ENCODE data around the gene SF3B2.
A peak's percentile ranks its signal among the peaks of the same experiment; 100 is the strongest.

SF3B2 gene

DNA sequence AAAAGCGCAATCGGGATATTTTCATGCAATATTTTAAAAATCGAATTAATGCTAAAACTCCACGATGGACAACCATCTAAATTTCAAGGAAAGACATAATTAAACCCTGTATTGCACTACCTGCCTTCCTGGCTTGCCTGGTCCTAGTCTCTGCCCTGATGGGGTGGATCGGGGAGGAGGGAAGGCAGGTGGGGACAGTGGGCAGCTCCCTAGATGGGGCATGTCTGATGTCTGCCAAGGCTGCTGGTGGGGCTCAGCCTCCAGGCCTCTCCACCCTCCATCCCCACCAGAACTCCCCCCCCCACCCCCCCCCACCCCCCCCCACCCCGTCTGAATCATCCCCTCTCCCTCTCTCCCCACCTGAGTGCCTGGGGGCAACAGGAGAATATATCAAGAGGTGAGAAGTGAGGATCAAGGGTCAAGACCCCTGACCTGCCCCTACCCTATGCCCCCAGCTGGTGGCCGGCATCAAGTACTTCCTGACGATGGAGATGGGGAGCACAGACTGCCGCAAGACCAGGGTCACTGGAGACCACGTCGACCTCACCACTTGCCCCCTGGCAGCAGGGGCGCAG, 39.7 kb upstream of the SF3B2 start:
- POLR2A ChIA-PET, result no interaction called here
- WGBS (ENCODE audit: insufficient coverage), result 67% methylated on average over 6 of the region's 12 CpGs
- no peaks in the 10 kb centered on the region for H3K36me3 ChIP-seq (ENCODE audit: control insufficient read depth in 4 of 4, insufficient read depth in 4 of 4, low read length in 3 of 4)
- peak overlapping the region in 1 of 7 experiments; percentile 42 for H3K4me3 ChIP-seq (ENCODE audit: control insufficient read depth in 1 of 7, extremely low read depth in 1 of 7, insufficient read depth in 4 of 7, low read depth in 2 of 7, low read length in 6 of 7)
- H3K27ac ChIP-seq (ENCODE audit: insufficient read depth in 1 of 2, low read depth in 1 of 2, low read length in 2 of 2, poor library complexity in 1 of 2, severe bottlenecking in 2 of 2), result no peak overlapping the region
- peaks cover 0 to 31% (median 10%) of the 10 kb centered on the region in 5 experiments for H3K27me3 ChIP-seq (replicated peaks in 2 of 5; ENCODE audit: control insufficient read depth in 4 of 5, insufficient read depth in 5 of 5, low read length in 4 of 5)
- DNase-seq, result no peak
- peaks cover 0 to 21% (median 17%) of the 10 kb centered on the region in 4 experiments for H3K4me1 ChIP-seq (ENCODE audit: control extremely low read depth in 1 of 4, control insufficient read depth in 4 of 4, insufficient read depth in 4 of 4, low read length in 3 of 4)
- CTCF ChIA-PET, result interaction anchor here (1.2 to 2.5 kb wide), 5 partner anchors 9 to 33 kb away, joined by 3 to 10 read pairs (median 7); partner anchors contain the start of gene BANF1
- H3K9me3 ChIP-seq (ENCODE audit: control extremely low read depth in 1 of 5, control insufficient read depth in 4 of 5, insufficient read depth in 2 of 5, low read depth in 1 of 5, low read length in 4 of 5), result no peaks in the 10 kb centered on the region

GRCh38 chr11:66012946-66013761, 39.0 kb upstream of the SF3B2 start:
- POLR2A ChIA-PET, result no interaction called here
- CTCF ChIA-PET, result interaction anchor here (1.4 to 2.5 kb wide), 4 partner anchors 9 to 33 kb away, joined by 3 to 10 read pairs (median 7); partner anchors contain the start of gene BANF1
- peak overlapping the region in 1 of 7 experiments; percentile 14 for H3K4me3 ChIP-seq (ENCODE audit: control insufficient read depth in 1 of 7, extremely low read depth in 1 of 7, insufficient read depth in 4 of 7, low read depth in 2 of 7, low read length in 6 of 7)
- 26% methylated on average over 10 of the region's 12 CpGs for WGBS (ENCODE audit: insufficient coverage)
- no peak overlapping the region for H3K27ac ChIP-seq (ENCODE audit: insufficient read depth in 1 of 2, low read depth in 1 of 2, low read length in 2 of 2, poor library complexity in 1 of 2, severe bottlenecking in 2 of 2)
- H3K27me3 ChIP-seq (replicated peaks in 2 of 5; ENCODE audit: control insufficient read depth in 4 of 5, insufficient read depth in 5 of 5, low read length in 4 of 5), result peaks cover 0 to 31% (median 10%) of the 10 kb centered on the region in 5 experiments
- H3K4me1 ChIP-seq (ENCODE audit: control extremely low read depth in 1 of 4, control insufficient read depth in 4 of 4, insufficient read depth in 4 of 4, low read length in 3 of 4), result peaks cover 0 to 21% (median 17%) of the 10 kb centered on the region in 4 experiments
- no peaks in the 10 kb centered on the region for H3K9me3 ChIP-seq (ENCODE audit: control extremely low read depth in 1 of 5, control insufficient read depth in 4 of 5, insufficient read depth in 2 of 5, low read depth in 1 of 5, low read length in 4 of 5)
- no peaks in the 10 kb centered on the region for H3K36me3 ChIP-seq (ENCODE audit: control insufficient read depth in 4 of 4, insufficient read depth in 4 of 4, low read length in 3 of 4)
- peak in 2 of 3 donors; percentile 46 to 52 for DNase-seq

DNA sequence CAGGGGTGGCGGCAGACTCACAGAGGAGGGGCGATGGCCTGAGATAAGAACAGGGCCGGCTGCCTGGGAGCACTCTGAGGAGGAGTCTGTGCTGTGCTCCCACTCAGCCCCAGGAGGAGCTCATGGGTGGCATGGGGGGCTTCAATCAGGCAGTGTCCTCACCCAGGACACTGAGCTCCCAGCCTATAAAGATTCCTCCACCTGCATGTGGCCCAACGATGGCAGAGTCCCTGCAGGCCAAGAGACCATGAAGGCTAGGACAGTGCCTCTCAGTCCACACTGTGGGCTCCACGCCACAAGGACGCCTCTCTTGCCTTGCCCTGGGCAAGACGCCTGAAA, 38.4 kb upstream of the SF3B2 start:
- CTCF ChIA-PET, result interaction anchor here (1.4 to 2.5 kb wide), 3 partner anchors 9 to 32 kb away, joined by 3 to 10 read pairs (median 7); no protein-coding TSS in a partner anchor
- H3K36me3 ChIP-seq (ENCODE audit: control insufficient read depth in 4 of 4, insufficient read depth in 4 of 4, low read length in 3 of 4), result no peaks in the 10 kb centered on the region
- H3K27me3 ChIP-seq (replicated peaks in 2 of 5; ENCODE audit: control insufficient read depth in 4 of 5, insufficient read depth in 5 of 5, low read length in 4 of 5), result peaks cover 0 to 31% (median 10%) of the 10 kb centered on the region in 5 experiments
- H3K4me3 ChIP-seq (ENCODE audit: control insufficient read depth in 1 of 7, extremely low read depth in 1 of 7, insufficient read depth in 4 of 7, low read depth in 2 of 7, low read length in 6 of 7), result no peak overlapping the region
- no peak overlapping the region for H3K27ac ChIP-seq (ENCODE audit: insufficient read depth in 1 of 2, low read depth in 1 of 2, low read length in 2 of 2, poor library complexity in 1 of 2, severe bottlenecking in 2 of 2)
- H3K9me3 ChIP-seq (ENCODE audit: control extremely low read depth in 1 of 5, control insufficient read depth in 4 of 5, insufficient read depth in 2 of 5, low read depth in 1 of 5, low read length in 4 of 5), result no peaks in the 10 kb centered on the region
- H3K4me1 ChIP-seq (ENCODE audit: control extremely low read depth in 1 of 4, control insufficient read depth in 4 of 4, insufficient read depth in 4 of 4, low read length in 3 of 4), result peaks cover 0 to 20% (median 17%) of the 10 kb centered on the region in 4 experiments
- 93% methylated on average over 7 of the region's 7 CpGs for WGBS (ENCODE audit: insufficient coverage)
- POLR2A ChIA-PET, result no interaction called here
- DNase-seq, result no peak

DNA sequence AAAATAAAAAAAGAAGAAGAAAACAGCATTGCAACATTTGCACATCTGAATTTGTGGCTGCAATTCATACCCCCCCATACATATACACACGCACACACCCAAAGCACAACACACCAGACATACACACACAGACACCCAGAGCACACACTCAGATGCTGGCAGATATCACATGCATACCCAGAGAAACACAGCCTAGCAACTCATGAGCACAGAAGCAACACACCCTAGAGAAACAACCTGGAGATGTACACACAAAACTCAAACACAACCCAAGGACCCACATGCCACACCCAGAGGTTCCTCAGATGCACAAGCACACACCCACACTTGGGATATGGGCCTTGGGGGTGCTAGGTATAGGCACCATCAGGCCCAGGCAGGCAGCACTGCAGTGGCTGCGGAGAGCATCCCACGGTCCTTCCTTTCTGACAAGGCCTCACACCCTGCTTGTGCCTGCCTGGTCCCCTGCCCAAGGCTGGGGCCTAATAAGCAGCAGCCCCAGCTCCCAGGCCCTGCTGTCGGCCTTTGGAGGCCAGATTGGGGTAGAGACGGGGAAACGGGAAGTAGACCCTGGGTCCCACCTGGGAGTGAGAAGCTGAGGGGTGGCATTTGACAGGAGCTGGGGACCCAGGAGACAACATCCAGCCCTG, 37.2 kb upstream of the SF3B2 start:
- no peaks in the 10 kb centered on the region for H3K36me3 ChIP-seq (ENCODE audit: control insufficient read depth in 4 of 4, insufficient read depth in 4 of 4, low read length in 3 of 4)
- POLR2A ChIA-PET, result no interaction called here
- H3K4me3 ChIP-seq (ENCODE audit: control insufficient read depth in 1 of 7, extremely low read depth in 1 of 7, insufficient read depth in 4 of 7, low read depth in 2 of 7, low read length in 6 of 7), result no peak overlapping the region
- no peaks in the 10 kb centered on the region for H3K9me3 ChIP-seq (ENCODE audit: control extremely low read depth in 1 of 5, control insufficient read depth in 4 of 5, insufficient read depth in 2 of 5, low read depth in 1 of 5, low read length in 4 of 5)
- CTCF ChIA-PET, result interaction anchor here (1.1 kb wide), 1 partner anchor 24 kb away, joined by 3 read pairs; no protein-coding TSS in a partner anchor
- no peak for DNase-seq
- H3K27me3 ChIP-seq (replicated peaks in 2 of 5; ENCODE audit: control insufficient read depth in 4 of 5, insufficient read depth in 5 of 5, low read length in 4 of 5), result peaks cover 0 to 31% (median 10%) of the 10 kb centered on the region in 5 experiments
- WGBS (ENCODE audit: insufficient coverage), result 93% methylated on average over 6 of the region's 6 CpGs
- no peak overlapping the region for H3K27ac ChIP-seq (ENCODE audit: insufficient read depth in 1 of 2, low read depth in 1 of 2, low read length in 2 of 2, poor library complexity in 1 of 2, severe bottlenecking in 2 of 2)
- peaks cover 0 to 20% (median 16%) of the 10 kb centered on the region in 4 experiments for H3K4me1 ChIP-seq (ENCODE audit: control extremely low read depth in 1 of 4, control insufficient read depth in 4 of 4, insufficient read depth in 4 of 4, low read length in 3 of 4)

DNA sequence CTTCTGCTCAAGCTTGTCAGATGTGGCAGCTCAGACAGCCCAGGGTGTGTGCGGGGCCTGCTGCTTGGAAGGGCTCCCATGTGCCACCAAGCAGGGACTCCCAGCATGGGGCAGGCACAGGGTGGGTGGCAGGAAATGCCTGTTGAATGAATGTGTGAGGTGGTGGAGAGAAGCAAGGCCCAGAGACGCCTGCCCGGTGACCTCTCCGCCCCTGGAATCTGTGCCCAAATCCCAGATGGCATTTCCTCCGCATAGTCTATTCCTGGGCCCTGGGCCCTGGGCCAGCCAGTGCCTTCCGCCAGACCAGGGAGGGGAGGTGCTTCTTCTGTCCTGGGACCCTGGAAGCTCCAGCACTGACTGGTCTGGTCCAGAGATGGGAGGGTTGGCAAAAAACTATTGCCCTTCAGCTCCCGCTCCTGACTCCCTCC, 36.7 kb upstream of the SF3B2 start:
- no peaks in the 10 kb centered on the region for H3K9me3 ChIP-seq (ENCODE audit: control extremely low read depth in 1 of 5, control insufficient read depth in 4 of 5, insufficient read depth in 2 of 5, low read depth in 1 of 5, low read length in 4 of 5)
- DNase-seq, result no peak
- ChIA-PET CTCF (interaction anchor here (1.1 kb wide), 1 partner anchor 24 kb away, joined by 3 read pairs; no protein-coding TSS in a partner anchor), POLR2A (no interaction called here)
- H3K27me3 ChIP-seq (replicated peaks in 2 of 5; ENCODE audit: control insufficient read depth in 4 of 5, insufficient read depth in 5 of 5, low read length in 4 of 5), result peaks cover 0 to 25% (median 7%) of the 10 kb centered on the region in 5 experiments
- no peak overlapping the region for H3K27ac ChIP-seq (ENCODE audit: insufficient read depth in 1 of 2, low read depth in 1 of 2, low read length in 2 of 2, poor library complexity in 1 of 2, severe bottlenecking in 2 of 2)
- H3K4me3 ChIP-seq (ENCODE audit: control insufficient read depth in 1 of 7, extremely low read depth in 1 of 7, insufficient read depth in 4 of 7, low read depth in 2 of 7, low read length in 6 of 7), result no peak overlapping the region
- WGBS (ENCODE audit: insufficient coverage), result 99% methylated on average over 7 of the region's 7 CpGs
- peaks cover 0 to 22% (median 19%) of the 10 kb centered on the region in 4 experiments for H3K4me1 ChIP-seq (ENCODE audit: control extremely low read depth in 1 of 4, control insufficient read depth in 4 of 4, insufficient read depth in 4 of 4, low read length in 3 of 4)
- H3K36me3 ChIP-seq (ENCODE audit: control insufficient read depth in 4 of 4, insufficient read depth in 4 of 4, low read length in 3 of 4), result no peaks in the 10 kb centered on the region

- 91% methylated on average over 14 of the region's 18 CpGs for WGBS (ENCODE audit: insufficient coverage)
- ChIA-PET POLR2A (no interaction called here), CTCF (interaction anchor here (1.1 kb wide), 1 partner anchor 25 kb away, joined by 3 read pairs; no protein-coding TSS in a partner anchor)
- peaks cover 0 to 20% (median 7%) of the 10 kb centered on the region in 5 experiments for H3K27me3 ChIP-seq (replicated peaks in 2 of 5; ENCODE audit: control insufficient read depth in 4 of 5, insufficient read depth in 5 of 5, low read length in 4 of 5)
- DNase-seq, result no peak
- H3K9me3 ChIP-seq (ENCODE audit: control extremely low read depth in 1 of 5, control insufficient read depth in 4 of 5, insufficient read depth in 2 of 5, low read depth in 1 of 5, low read length in 4 of 5), result no peaks in the 10 kb centered on the region
- H3K27ac ChIP-seq (ENCODE audit: insufficient read depth in 1 of 2, low read depth in 1 of 2, low read length in 2 of 2, poor library complexity in 1 of 2, severe bottlenecking in 2 of 2), result no peak overlapping the region
- peaks cover 0 to 29% (median 26%) of the 10 kb centered on the region in 4 experiments for H3K4me1 ChIP-seq (ENCODE audit: control extremely low read depth in 1 of 4, control insufficient read depth in 4 of 4, insufficient read depth in 4 of 4, low read length in 3 of 4)
- no peaks in the 10 kb centered on the region for H3K36me3 ChIP-seq (ENCODE audit: control insufficient read depth in 4 of 4, insufficient read depth in 4 of 4, low read length in 3 of 4)
- H3K4me3 ChIP-seq (ENCODE audit: control insufficient read depth in 1 of 7, extremely low read depth in 1 of 7, insufficient read depth in 4 of 7, low read depth in 2 of 7, low read length in 6 of 7), result no peak overlapping the region
Measured at GRCh38 chr11:66015936-66016792, 36.0 kb upstream of the SF3B2 start.

Data from common myeloid progenitor, CD34-positive (primary cell).